CD4-positive, alpha-beta T cell treated with Interleukin-10 for 1 hour (primary cell): ENCODE results near the gene ERBB3.
"Not testable (repeated sequence)": the region's sequence is repeated elsewhere in the genome, so short reads cannot be mapped to it uniquely, and the experiment has no call there.

Experiments
- DNase-seq: peaks from one replicate; pipeline ENCODE4 v3.0.0-alpha.2; 2020

The ERBB3 gene

GRCh38 chr12:56079723-56080555 is at the start of gene ERBB3:
Gene ERBB3 (plus strand): TSS chr12:56080165. CDS start chr12:56080301, 136 bp downstream.
- DNase-seq: peak; percentile 69

GRCh38 chr12:56031987-56032386 is 48.0 kb upstream of the ERBB3 start:
- no peak for DNase-seq

- DNase-seq: peak; percentile 43
These were observed 45.2 kb upstream of the ERBB3 start for GRCh38 chr12:56034586-56035332.

- DNase-seq: no peak
These were observed 42.8 kb upstream of the ERBB3 start for GRCh38 chr12:56037161-56037560.

- no peak for DNase-seq
These were observed 41.8 kb upstream of the ERBB3 start for GRCh38 chr12:56038022-56038655.

- DNase-seq: no peak
These were observed 39.8 kb upstream of the ERBB3 start for GRCh38 chr12:56040151-56040550.

GRCh38 chr12:56040963-56041551 is 38.9 kb upstream of the ERBB3 start:
- no peak for DNase-seq

- DNase-seq: peak; percentile 98
These were observed 38.2 kb upstream of the ERBB3 start, which contains the start of gene RPS26 for GRCh38 chr12:56041552-56042429. Gene RPS26 (plus strand): TSS chr12:56041918. CDS start chr12:56042167, 249 bp downstream.

GRCh38 chr12:56042430-56042813 is 37.5 kb upstream of the ERBB3 start:
- not testable (repeated sequence) for DNase-seq

- no peak for DNase-seq
These were observed 37.1 kb upstream of the ERBB3 start for GRCh38 chr12:56042843-56043242.

GRCh38 chr12:56046027-56046780 is 33.8 kb upstream of the ERBB3 start:
- no peak for DNase-seq

GRCh38 chr12:56053407-56053893 is 26.5 kb upstream of the ERBB3 start:
- no peak for DNase-seq

- DNase-seq: not testable (repeated sequence)
These were observed 20.0 kb upstream of the ERBB3 start for GRCh38 chr12:56059964-56060363.

- DNase-seq: no peak
These were observed 18.0 kb upstream of the ERBB3 start for GRCh38 chr12:56061982-56062381.

GRCh38 chr12:56062996-56063395 is 17.0 kb upstream of the ERBB3 start:
- DNase-seq: no peak

GRCh38 chr12:56071648-56072047 is 8.3 kb upstream of the ERBB3 start:
- no peak for DNase-seq

- no peak for DNase-seq
These were observed 5.6 kb upstream of the ERBB3 start for GRCh38 chr12:56074396-56074795.

GRCh38 chr12:56077966-56078365 is 2.0 kb upstream of the ERBB3 start:
- DNase-seq: not testable (repeated sequence)

GRCh38 chr12:56078427-56078826 is 1.5 kb upstream of the ERBB3 start:
- DNase-seq: no peak

GRCh38 chr12:56078931-56079722 is 838 bp upstream of the ERBB3 start:
- DNase-seq: peak; percentile 51
